ENCODE data around the gene DTX1.

The DTX1 gene

DNA sequence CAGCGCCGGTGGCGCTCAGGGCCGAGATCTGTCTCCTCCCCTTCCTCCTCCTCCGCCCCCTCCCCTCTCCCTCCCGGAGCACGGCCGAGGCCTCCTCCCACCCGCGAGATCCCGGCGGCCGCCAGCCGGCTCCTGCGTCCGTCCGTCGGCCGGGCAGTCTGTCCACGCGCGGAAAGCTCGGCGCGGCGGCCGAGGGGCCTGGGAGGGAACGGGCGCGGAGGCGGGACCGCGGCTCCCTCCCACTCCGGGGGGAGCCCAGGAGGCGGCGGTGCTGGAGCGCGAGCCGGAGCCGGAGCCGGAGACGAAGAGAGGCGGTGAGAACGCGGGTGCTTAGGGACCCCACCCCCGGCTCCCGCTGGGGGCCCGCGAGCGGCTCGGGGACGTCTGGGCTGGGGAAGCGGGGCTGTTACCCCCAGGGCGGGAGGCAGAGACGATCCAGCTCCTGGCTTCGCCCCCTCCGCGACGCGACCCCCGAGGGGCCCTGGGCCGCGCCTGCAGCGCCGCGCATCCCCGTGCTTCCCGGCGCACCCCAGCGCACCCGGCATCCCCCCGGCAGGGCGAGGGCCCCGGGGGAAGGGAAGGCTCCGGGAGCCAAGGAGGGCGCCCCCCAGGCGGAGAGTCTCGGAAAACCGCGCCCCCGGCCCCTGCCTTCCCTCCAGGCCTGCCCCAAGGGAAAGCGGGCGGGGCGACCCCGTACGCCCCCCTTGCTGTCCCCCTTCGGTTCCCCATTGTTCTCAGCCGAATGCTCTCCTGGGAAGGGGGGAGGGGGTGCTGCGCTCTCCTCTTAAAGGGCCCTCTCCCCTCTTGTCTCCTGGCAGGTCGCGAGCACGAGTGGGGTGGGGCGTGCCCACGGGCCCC is at the start of gene DTX1:
DTX1 (plus strand) TSS at position 100 of the 858 bp plus-strand sequence. CDS start 1,463 bp downstream, outside the sequence.
- DNase-seq: no peak

DNA sequence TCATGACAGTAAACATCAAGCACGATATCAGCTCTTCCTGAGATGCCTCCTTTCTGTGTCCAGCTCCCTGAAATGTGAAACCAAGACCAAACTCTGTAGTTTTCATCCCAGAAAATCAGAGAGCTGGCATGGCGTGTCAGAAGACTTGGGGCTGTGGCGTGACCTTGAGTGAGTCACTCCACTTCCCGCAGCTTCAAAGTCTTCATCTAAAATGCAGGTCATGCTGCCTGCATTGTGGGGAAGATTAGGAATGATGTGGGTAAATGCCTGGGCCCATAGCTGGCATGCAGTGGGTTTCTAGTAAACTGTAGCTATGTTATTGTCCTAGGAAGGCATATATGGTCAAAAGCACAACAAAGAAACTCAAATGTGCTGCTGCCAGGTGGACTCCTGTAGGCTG is 49.4 kb upstream of the DTX1 start:
- DNase-seq: no peak

DNA sequence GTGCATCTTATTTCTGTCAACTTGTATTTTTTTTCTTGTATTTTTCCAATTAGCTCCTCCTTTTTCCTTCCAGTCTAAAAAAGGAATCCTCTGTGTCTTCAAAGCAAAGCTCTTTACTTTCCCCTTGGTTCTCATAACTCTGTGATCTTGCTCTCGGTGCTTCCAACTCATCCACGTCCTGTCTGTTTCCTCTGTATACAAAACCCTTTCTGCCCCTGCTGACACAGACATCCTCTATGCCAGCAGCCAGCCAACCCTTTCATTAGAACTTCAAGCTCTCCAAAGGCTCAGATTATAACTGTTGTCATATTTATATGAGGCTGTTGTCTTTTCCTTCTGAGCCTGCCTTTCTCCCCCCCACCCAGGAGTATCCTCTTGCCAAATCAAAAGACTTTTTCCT is 45.8 kb upstream of the DTX1 start:
- no peak for DNase-seq

DNA sequence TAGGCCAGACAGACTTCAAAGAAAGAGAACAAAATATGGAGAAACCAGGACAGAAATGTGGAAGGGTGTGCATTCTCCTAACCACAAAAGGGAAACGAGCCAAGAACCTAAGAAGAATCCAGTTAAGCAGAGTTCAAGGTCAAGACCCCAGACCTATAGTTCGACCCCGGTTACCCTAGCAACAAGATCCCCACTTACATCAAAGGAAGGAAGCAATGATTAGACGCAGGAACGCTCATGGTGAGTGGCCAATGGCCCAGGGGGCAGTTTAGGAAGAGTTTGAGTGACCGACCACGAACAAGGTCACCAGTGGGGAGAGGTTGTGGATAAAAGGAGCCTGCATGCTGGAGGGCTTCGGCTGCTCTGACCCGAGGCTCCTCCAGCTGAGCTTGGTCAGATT is 42.0 kb upstream of the DTX1 start:
- DNase-seq: no peak

DNA sequence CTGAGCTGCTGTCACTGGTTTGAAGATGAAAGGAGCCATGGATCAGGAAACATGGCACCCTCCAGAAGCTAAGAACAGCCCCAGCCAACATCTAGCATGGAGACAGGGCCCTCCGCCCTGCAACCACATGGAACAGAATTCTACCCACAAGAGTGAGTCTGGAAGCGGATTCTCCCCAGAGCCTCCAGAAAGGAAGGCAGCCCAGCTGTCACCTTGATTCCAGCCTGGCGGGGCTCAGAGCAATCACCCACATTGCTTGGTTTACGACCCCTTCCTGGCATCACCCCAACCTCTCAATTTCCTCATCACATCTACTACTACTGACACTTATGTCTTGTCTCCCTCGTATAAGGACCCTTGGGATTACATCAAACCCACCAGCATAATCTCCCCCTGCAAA is 39.7 kb upstream of the DTX1 start:
- no peak for DNase-seq

DNA sequence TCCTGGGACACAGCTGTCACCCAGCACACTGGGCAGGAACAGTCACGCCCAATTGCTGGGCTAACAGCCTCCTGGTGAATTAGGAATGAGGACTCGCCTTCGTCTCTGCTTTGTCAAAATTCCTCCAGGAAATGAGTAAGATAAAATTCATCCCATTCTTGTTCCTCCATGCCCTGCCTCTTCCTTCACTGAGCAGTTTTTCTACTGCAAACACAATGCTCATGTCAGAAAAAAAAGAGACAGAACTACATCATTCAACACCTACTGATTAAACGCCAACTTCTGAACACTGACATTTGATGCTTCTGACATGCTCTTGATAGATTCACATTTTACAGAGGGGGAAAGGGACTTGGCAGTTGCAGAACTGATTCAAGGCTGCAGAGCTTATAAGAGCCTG is 37.5 kb upstream of the DTX1 start:
- no peak for DNase-seq

DNA sequence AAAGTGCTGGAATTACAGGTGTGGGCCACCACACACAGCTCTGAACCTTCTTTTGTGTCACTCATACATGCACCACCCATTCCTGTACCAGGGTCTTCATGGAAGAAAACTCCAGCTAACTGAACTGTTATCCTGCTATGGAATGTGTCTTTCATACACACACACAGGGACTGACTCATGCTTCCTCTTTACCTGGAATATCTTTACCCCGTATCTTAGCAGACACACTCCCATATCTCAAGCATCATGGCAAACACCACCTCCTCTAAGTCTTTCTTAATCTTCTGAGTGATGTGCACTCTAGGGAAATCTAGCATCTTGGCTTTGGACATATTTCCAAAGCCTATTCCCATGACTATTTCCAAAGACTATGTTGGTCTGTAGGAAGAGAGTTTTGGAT is 35.0 kb upstream of the DTX1 start:
- no peak for DNase-seq

DNA sequence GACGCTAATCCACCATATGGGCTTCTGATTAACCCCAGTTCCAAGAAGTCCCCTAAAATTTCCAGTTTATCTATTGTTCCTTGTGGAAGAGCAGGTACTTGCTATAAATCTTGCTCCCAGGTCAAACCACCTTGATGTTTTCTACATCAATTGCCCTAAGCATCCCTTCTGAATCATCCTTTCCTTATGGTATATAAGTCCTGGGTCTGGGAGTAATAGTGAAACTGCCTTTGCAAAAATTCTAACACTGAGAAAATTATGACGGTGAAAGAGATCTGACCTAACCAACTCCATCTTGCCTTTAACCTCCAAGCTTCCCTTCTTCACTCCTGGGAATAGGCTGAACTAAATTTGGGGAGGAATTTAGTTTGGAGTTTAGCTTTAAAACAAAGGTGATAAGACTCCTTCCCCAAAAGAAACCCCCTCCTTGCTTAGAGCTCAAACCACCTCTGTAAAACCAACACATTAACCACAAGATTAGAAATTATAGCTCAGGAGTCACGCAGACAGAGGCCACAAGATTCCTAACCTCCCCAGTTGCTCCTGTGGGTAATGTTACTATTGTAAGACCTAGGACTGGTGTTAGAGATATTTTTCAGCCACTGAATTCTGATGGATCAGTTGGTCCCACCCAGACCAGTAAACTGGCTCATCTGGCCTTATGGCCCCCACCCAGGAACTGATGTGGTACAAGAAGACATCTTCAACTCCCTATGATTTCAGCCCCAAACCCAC is 33.8 kb upstream of the DTX1 start:
- DNase-seq: no peak

DNA sequence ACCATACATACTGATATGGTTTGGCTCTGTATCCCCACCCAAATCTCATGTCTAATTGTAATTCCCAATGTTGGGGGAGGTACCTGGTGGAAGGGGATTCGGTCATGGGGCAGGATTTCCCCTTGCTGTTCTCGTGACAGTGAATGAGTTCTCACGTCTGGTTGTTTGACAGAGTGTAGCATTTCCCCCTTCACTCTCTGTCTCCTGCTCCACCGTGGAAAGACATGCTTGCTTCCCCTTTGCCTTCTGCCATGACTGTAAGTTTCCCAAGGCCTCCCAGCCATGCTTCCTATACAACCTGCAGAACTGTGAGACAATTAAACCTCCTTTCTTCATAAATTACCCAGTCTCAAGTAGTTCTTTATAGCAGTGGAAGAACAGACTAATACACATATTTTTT is 28.8 kb upstream of the DTX1 start:
- no peak for DNase-seq

DNA sequence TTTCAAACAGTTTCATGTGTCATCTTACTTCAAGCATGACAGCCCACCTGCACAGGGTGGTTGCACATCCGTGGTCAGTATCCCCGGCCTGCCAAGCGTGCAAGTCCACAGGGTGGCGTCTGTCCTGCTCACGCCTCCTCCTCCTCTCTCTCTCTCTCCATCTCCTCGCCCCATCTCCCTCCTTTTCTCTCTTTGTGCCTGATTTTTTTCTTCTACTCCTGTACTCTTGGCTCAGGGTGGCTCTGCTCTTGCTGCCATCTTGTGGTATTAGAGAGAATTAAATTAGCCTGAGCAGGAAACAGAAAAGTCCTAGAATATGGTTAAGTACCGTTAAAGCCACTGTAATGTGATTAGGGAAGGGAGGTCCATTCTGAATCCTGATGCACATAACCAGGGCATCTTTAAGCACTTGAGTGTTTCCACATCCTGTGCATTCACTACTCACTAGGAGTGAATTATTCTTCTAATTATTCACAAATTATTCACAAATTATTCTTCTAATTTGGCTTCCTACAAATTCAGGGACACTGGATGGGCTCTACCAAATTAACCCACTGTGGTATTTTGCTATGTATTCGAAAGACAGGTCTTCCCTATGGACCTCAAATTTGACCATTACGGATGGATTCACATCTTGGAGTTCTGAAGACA is 25.5 kb upstream of the DTX1 start:
- DNase-seq: peak; percentile 35

DNA sequence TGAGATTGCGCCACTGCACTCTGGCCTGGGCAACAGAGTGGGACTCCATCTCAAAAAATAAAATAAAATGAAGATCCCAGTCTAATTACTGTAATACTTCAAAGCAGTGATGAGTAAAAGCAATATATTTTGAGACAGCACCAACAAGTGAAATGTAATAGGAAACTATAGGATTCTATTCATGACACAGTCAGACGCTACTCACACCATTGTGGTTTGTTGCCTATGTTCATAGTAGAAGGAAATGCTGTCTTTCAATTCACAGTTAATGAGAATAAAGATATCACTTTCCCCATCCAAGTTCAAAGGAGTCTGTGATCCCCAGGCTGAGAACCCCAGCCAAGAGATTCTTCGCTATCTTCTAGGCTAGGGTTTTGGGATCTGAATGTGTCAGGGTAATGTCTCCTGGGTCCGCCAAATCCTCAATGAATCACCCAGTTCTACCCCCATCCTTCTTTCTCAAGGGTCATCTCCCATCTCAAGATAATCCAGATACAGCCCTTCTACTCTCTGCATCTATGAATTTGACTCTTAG is 16.6 kb upstream of the DTX1 start:
- no peak for DNase-seq

DNA sequence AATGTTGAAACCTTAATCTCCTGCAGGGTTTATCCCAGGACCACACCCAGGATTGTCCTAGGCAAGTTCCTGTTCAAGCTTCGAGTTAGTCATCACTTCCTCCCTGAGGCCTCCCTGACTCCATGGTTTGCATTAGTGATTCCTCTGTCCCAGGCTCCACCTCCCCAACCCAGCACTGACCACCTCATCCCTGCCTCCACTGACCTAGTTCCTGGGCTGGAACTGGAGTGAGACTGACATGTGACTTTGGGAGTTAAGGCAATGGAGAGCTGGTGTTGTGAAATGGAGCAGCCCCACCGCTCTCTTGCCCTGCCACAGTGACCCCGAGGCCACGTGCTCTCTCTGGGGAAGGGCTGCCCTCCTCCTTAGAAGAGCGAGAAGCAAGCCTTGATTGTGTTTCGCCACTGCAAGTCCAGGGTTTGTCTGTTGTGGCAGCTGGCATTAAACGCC is 15.8 kb upstream of the DTX1 start:
- no peak for DNase-seq

DNA sequence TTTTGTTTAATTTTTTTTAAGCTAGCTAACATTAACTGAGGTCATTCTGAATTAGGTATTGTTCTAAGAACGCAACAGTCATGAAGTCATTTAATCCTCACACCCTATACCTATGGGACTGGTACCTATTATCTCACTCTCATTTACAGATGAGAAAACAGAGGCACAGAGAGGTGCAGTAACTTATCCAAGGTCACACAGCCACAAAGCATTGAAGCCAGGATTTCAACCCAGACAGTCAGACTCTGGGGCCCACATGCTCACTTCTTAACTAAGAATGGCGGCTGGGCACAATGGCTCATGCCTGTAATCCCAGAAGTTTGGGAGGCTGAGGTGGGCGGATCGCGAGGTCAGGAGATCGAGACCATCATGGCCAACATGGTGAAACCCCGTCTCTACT is 15.0 kb upstream of the DTX1 start:
- no peak for DNase-seq

DNA sequence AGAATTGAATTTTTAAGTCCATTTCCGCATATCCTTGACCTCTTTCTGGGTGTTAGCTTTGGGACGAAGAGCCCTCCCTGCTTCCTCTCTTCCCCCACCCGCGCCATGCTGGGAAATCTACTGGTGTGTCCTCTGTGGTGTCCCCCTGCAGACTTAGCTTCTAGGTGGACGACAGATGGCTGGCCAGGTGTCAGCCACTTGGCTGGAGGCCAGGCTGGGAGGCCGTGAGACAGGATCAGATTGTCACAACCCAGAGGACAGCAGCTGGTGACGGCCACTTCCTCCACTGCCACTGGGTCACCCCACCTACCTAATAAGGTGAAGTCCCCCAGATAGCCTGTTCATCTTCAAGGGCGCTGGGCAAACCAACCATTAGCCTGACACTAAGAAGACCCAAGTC is 13.3 kb upstream of the DTX1 start:
- peak; percentile 28 for DNase-seq

DNA sequence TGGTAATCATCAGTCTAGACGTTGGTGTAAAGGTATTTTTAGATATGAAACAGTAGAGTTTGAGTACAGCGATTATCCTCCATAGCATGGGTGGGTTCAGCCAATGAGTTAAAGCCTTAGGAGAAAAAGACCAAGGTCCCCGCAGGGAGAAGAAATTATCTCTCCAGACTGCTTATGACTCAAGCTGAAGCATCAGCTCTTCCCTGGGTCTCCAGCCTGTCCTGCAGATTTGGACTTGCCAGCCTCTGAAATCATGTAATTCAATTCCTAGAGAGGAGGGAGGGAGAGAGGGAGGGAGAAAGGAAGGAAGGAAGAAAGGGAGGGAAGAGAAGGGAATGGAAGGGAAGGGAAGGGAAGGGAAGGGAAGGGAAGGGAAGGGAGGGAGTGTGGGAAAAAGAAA is 12.0 kb upstream of the DTX1 start:
- no peak for DNase-seq

DNA sequence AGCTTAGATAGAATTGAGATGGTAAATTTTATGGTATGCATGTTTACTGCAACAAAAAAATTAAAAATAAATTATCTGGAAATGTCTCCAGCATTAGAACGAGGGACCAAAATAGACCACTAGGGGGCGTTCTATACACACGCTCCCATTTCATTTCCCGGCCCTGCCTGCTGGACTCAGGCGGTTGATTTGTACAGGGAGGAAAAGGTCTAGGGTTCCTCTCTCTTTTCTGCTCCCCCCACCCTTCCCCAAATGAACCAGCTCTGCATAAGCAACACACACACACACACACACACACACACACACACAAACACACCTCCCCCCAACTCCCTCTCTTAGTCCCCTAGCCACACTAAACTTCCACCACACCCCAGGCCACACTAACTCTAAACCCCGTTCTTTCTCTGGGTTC is 7.8 kb upstream of the DTX1 start:
- DNase-seq: peak; percentile 56

DNA sequence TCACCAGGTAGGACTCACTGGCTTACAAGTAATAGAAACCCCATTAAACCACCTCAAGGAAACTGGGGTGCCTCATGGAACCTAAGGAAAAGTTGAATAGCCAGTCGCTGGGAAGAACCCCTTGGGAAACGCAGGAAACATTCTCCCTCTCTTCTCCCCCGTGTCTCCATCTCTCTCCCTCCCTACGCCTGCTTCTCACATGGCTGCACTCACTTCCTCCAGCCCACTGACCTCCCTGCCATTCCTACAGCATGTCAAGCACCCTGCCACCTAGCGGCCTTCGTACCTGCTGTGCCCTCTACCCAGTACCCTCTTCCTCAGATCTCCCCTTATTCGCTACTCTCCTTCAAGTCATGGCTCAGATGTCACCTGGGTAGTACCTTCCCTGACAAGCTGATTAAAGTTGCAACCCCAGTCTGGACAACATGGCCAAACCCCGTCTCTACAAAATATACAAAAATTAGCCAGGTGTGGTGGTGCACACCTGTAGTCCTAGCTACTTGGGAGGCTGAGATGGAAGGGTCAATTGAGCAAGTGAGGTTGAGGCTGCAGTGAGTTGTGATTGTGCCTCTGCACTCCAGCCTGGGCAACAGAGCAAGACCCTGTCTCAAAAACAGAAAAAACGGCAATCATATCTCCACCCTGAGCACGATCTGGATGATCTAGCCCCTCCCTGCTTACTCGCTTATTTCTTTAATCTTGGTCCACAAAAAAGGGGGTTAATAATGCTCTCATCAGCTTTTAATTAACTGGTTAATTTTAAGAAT is 6.4 kb upstream of the DTX1 start:
- no peak for DNase-seq

DNA sequence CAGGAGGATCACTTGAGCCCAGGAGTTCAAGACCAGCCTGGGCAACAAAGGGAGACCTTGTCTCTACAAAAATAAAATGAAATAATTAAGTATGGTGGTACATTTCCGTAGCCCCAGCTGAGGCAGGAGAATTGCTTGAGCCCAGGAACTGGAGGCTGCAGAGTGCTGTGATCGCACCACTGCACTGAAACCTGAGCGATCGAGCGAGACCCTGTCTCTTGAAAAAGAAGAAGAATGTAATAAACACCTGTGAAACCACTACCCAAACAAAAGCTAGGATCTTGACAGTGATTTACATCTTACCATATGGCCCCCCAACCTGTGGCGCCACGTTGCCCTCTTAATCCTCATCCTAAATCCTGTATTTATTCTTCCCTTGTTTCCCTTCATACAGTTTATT is 5.7 kb upstream of the DTX1 start:
- DNase-seq: no peak

DNA sequence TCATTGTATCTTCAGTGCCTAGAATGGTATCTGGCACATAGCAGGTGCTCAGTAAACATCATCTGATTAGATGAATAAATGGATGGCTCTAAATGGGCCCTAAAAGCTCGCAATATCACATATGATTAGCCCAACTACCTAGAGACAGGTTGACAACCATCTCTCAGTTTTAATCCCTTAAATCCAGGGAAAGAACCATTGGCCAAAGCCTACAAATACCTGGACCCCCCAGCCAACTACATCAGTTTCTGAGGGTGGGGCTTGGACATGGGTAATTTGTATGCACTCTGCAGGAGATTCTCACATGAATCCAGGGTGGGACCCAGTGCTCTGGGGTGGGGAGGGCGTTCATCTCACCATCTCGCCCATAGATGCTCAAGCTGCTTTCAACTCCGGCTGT is 4.8 kb upstream of the DTX1 start:
- DNase-seq: no peak

DNA sequence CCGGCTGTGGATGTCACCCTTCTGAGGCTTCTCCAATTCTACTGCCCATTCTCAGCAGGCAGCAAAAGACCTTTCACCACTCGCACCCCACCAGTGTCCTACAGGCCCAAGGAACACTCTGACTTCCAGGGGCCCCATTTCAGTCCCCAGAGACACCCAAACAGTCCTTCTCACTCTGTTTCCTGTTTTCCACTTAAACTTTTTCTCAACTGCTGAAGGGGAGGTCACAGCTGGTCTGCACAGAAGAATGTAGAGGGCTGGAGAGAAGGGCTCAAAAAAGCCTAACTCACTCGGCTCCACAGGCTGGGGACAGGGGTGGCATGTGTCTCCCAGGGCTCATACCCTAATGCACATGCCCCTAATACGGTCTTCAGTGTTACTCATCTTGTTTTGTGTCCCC is 4.2 kb upstream of the DTX1 start:
- no peak for DNase-seq

DNA sequence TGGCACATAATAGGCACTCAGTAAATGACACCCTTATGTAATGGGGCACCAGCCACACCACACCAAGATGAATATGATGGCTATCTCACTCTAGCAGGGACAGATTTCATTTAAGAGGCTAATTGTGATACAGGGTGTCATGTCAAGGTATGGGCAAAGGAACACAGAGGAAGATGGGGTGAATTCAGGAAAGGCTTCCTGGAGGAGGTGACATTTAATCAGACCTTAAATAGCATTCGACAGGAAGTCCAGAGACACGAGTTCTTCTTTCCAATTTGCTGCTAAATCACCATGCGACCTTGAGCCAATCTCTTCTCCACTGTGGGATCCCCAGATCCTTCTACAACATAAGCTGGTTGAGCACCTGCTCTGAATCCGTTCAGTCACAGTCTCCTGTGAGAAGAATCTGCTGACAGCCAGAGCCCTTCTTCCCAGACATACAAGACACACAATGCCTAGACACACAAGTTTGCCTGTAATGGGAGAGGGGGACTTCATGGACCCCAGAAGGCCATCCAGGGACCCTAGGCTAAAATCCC is 1.5 kb upstream of the DTX1 start:
- no peak for DNase-seq

DNA sequence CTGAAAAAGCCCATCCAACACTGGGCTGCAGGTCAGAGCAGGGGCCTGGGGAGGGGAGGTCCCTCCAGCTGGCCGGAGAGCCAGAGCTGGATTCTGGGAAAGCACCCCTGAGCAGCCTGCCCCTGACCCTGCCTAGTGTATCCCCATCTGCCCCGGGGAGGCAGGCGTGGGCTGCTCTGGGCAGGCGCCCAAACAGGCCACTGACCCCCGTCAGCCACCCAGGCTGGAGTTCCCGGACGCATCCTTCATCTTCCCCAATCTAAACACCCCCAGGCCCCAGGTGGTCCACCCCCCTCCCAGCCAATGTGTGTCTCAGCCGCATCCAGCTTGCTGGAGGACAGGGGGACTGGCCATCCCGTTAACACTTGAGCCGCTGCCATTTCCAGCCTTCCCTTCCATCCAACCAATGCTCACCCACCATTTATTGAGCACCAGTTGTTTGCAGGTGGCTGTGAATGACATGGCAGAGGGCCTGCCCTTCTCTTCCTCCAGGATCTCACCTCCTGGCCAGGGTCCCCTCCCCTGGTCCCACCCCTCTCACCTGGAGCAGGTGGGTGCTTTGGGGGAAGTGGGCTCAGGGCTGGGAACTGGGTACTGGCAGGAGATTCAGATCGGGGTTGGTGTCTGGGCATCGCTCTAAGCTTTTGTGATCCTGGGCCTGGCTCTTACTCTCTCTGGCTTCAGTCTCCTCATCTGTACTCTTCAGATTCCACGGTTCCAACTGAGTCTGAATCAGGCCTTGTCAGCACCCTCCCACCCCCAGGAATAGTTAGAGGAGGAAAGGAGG is 743 bp upstream of the DTX1 start:
- DNase-seq: no peak

Measured in NCI-H2029 (cell line).